ENCODE measurements around the gene DLGAP1.
A peak's percentile ranks its signal among the peaks of the same experiment; 100 is the strongest.
"Not testable (repeated sequence)": the region's sequence is repeated elsewhere in the genome, so short reads cannot be mapped to it uniquely, and the experiment has no call there.

DLGAP1 gene

DNA sequence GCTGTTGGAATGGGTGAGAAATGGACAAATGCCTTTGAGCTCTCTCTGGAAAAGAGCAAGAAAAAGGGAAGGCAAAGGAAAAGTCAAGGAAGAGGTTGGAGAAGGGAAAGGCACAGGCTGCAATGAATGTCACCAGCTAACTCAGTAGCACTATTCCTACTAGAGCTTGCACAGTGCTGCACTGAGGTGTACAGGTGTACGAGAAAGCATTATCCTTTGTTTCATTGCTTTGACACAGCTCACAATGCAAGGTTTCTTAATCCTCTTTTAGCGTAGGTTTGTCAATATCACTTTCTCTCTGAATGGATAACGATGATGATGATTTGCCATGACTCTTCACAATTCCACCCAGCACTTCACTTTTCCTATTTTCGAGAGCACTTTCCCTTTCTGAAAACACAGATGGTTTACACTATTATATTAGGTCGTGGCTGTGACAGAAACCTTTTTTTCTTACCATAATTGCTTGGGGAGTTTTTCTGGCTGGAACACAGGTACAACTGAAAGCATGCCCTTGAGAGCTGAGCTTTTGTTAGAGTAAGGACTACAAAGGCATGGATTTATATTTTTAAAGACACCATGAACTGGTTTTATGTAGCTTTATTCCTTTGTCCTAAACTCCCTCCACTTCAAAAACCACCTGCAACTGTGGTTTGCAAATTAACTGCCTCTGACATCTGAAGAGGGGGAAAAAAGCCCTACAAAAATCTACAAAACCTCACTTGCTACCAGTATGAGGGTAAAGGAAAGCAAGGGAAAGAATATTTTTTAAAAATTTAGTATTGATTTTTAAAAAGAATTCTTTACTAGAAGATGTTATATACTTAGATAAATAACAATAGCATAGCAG is 739.7 kb downstream of the DLGAP1 start:
- no peak for DNase-seq

GRCh38 chr18:3713708-3714107 is 741.4 kb downstream of the DLGAP1 start:
- DNase-seq = no peak

DNA sequence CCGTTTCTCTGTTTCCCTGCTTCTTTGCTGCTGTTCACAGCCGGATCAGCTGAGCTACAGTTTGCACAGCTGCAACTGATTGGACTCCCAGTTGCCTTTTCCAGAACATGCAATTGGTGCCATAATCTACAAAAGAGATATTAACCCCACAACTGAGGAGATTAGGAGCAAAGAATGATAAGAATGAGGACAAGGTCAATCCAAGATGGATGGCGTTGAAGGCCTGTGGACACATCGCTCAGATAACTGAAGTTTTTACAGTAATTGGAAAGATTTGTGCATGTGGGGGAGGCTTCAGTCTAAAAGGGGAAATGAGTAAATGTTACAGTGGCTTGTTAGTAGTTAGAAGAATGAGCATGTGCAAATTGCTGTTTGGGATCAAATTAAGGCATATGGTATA is 741.9 kb downstream of the DLGAP1 start:
- no peak for DNase-seq

DNA sequence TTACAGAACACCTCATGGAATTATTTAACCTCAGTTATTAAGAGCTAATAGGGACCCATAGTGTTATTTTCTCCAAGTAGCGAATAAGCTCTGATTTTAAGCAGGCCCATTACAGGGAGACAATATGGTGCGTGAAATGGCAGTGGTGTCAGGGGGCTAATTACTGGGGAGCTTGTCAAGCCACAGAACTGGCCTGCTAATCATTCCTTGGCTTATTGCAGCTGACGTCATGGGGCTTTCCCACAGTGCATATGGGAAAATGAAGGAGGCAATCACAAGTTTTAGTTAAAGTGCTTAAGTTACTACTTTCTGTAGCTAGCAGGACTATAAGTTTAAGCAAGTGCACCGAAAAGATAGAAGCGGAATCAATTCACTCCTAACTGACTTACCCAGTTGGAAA is 742.6 kb downstream of the DLGAP1 start:
- no peak for DNase-seq

- DNase-seq = peak; percentile 48
Observed at GRCh38 chr18:3710712-3711301, 744.3 kb downstream of the DLGAP1 start.

DNA sequence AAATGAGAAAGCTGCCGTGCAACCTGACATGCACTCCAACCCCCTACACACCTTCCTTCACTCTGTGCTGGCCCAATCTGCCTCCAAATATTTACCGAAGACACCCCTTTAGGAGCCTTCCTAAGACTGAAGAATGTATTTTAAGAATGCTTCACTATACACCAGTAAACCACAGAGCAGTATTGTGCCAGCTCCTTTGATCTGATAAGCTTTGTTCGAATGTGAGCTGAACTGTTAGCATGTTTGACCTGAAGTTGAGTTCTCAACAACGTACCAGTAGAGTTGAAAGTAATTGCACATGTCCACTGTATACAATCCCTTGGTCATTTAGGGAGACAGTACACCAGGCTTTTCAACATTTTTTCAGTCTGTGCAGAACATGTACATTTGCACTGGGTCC is 745.9 kb downstream of the DLGAP1 start:
- DNase-seq = no peak

- DNase-seq = no peak
Observed at GRCh38 chr18:3706279-3707097, 748.6 kb downstream of the DLGAP1 start.

- DNase-seq = no peak
Observed at GRCh38 chr18:3704556-3705344, 750.4 kb downstream of the DLGAP1 start.

GRCh38 chr18:3703732-3704176 is 751.4 kb downstream of the DLGAP1 start:
- DNase-seq = peak; percentile 71

DNA sequence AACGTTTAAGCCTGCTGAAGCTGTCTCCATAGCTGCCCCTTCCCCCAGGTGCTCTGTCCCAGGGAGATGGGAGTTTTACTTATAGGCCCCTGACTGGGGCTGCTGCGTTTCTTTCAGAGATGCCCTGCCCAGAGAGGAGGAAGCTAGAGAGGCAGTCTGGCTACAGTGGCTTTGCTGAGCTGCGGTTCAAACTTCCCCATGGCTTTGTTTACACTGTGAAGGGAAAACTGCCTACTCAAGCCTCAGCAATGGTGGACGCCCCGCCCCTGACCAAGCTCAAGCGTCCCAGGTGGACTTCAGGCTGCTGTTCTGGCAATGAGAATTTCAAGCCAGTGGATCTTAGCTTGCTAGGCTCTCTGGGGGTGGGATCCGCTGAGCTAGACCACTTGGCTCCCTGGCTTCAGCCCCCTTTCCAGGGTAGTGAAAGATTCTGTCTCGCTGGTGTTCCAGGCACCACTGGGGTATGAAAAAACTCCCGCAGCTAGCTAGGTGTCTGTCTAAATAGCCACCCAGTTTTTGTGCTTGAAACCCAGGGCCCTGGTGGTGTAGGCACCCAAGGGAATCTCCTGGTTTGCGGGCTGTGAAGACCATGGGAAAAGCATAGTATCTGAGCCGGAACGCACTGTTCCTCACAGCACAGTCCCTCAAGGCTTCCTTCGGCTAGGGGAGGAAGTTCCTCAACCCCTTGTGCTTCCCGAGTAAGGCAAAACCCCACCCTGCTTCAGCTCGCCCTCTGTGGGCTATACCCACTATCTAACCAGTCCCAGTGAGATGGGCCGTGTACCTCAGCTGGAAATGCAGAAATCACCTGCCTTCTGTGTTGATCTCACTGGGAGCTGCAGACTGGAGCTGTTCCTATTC is 755.2 kb downstream of the DLGAP1 start:
- not testable (repeated sequence) for DNase-seq

GRCh38 chr18:3694030-3694778 is 760.9 kb downstream of the DLGAP1 start:
- not testable (repeated sequence) for DNase-seq

- no peak for DNase-seq
Observed at GRCh38 chr18:3693410-3693809, 761.7 kb downstream of the DLGAP1 start.

DNA sequence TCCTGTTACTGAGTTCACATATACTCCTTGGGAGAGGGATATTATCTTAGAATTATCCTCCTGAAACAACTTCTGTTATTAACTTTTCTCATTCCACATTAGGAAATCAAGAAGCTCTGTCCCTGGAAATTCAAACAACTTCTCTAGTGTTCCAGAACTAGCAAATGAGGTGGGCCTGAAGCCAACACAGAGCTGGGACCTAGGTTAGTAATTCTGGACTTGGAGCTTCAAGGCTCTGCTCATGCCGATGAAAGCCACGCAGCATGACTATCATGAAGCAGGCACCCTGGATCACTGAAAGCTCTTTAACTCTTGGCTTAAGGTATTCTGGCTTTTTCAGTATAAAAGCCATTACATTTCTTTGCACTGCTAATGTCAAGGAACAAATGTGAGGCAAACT is 762.4 kb downstream of the DLGAP1 start:
- DNase-seq = no peak

DNA sequence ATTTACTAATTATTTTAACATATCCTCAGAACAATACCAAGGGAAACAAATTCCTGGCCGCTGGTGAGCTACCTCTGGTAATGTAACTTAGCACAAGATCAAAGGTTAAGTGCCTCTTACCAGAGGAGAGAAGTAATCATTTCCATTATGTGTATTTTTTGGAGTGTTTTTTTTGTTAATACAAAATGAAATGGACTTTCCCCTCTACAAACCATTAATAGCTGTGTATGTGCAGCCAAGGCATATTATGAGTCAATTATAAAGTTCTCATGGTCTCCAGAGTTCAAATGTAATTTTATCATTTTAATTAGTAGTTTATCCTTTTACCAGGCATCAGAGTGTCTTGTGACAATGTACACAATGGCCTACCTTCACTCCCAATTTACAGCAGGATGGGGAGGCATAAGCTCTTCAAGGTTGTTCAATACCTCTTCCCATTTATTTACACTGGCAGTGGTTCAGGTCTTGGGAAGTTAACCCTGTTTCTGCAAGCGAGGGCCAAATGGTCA is 762.9 kb downstream of the DLGAP1 start:
- DNase-seq = no peak

DNA sequence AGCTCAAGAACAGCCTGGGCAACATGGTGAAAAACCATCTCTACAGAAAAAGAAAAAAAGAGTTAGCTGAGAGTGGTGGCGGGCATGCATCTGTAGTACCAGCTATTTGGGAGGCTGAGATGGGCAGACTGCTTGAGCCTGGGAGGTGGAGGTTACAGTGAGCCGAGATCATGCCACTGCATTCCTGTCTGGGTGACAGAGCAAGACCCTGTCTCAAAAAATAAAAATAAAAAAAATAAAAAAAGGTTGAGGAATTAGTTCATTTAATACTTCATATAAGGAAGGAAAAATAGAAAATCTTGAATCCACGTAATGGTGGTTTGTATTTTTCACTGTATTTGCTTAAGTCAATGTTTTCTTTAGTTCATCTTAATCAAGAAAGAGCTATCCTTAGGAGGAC is 763.4 kb downstream of the DLGAP1 start:
- DNase-seq = no peak

DNA sequence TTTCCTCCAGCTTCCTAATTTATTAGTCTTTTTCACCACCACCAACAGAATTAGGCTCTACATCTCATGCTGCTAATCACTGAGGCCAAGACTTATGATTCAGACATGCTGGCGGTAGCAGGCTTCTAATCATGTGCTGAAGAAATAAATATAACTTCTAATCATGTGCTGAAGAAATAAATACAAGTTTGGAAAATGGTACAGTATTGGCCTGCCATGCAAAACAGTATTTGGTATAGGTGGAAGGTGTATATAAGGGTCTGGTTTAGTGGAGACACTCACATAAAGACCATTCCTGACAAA is 764.4 kb downstream of the DLGAP1 start:
- no peak for DNase-seq

DNA sequence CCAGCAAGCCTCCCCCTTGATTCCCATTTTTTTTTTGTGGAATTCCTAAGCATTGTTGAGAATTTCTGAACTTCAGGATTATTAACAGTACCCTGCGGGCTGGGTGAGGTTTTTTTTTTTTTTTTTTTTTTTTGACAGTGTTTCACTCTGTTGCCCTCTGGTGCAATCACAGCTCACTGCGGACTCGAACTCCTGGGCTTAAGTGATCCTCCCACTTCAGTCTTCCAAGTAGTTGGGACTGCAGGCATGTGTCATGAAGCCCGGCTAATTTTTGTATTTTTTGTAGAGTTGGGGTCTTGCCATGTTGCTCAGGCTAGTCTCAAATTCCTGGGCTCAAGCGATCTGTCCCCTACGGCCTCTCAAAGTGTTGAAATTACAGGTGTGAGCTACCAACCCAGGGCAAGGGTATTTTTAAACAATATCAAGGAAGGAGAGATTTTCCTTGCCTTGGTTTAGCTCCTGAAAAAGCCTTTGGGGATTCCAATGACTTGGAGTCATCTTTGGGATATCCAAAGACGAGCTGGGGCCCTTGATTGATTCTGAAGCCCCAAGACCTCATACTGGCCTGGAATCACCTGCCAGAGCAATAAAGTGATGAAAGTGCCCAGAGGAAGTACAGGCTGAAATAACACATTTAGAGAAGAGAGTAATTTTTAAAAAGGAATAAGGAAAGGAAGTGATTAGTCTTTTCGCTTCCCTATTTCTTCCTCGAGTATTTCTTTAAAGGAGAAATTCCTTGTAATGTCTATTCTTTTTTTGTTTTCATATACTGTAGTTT is 764.9 kb downstream of the DLGAP1 start:
- DNase-seq = no peak

DNA sequence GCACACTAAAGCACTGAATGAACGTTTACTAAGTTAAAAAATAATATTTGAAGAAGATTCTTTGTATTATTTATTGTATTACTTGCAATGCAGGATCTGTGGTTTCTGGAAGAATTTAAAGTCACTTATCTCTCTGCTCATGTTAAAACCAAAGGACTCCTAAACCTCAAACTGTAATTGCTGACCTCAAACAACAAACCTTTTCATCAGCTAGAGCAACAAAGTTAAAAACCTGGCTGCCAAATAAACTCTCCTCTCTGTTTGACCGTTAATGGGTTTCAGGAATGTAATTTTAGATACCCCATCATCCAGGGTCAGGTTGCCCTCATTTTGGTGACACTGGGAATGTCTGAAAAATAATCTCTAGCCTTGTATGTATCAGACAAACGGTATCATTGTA is 766.0 kb downstream of the DLGAP1 start:
- no peak for DNase-seq

- peak; percentile 97 for DNase-seq
Observed at GRCh38 chr18:3688690-3689089, 766.4 kb downstream of the DLGAP1 start.

- DNase-seq = no peak
Observed at GRCh38 chr18:3683483-3683882, 771.6 kb downstream of the DLGAP1 start.

Measured in EL (cell line).